ENCODE data around the gene NUDT22.

DNA sequence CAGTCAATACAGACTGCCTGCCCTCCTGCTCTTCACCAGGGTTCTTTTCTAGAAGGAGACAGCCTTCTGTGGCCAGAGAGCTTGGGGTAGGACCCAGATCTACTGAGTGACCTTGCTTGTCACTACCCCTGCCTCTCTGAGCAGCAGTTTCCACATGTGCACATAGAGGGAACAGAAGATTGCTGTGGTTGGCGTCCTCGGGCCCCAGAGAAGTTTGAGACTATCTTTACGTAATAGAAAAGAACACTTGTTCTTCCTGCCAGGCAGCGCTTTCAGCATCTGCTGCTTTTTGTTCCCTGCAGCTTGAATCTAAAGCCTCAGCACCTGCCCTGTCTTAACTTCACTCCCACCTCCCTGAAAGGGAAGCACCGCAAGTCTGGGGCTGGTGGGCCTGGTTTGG, 12.9 kb downstream of the NUDT22 start:
- TF ChIP-seq ZNF274 (IDR thresholded peaks at IDR 0.05; ENCODE audit: low read depth, low read length) (no peak), SUZ12 (IDR thresholded peaks at IDR 0.05; ENCODE audit: extremely low read depth, insufficient read depth, insufficient read length) (no peak), YY1 (IDR thresholded peaks at IDR 0.05; ENCODE audit: insufficient read depth, insufficient read length) (no peak)

Data from NT2/D1 (cell line).